ENCODE results near the gene GGA2. TPM values are rescaled to one million over a fixed set of nuclear protein-coding genes. Genes with fewer than 3 reads are reported as not detected.

GGA2 gene
- total RNA-seq, 1 donor from 2014 or later, result 52.1 TPM

DNA sequence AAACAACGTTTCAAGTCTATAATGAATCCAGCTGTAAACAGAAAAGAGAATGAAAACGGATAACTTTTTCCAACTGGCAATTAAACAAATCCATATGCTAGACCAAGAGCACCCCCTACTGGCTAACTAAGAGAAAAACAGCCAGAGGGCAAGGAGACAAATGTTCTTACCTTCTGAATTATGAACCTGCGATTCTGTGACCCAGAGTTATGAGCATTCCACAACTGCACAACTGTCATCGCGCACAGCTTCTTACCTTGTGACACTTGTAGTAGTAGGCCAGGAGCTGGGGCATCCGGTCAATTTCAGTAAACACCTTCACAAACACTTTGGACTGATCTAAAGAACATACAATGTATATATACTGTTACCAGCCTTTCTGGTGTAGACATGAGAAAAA, 75.9 kb downstream of the GGA2 start:
- intact Hi-C loops (cut with micrococcal nuclease), result loop anchor here (5.0 kb wide), 1 partner anchor 252 kb away; the partner anchor contains the start of gene SCNN1G
- peak; percentile 57 for ATAC-seq
- DNase-seq, result no peak

DNA sequence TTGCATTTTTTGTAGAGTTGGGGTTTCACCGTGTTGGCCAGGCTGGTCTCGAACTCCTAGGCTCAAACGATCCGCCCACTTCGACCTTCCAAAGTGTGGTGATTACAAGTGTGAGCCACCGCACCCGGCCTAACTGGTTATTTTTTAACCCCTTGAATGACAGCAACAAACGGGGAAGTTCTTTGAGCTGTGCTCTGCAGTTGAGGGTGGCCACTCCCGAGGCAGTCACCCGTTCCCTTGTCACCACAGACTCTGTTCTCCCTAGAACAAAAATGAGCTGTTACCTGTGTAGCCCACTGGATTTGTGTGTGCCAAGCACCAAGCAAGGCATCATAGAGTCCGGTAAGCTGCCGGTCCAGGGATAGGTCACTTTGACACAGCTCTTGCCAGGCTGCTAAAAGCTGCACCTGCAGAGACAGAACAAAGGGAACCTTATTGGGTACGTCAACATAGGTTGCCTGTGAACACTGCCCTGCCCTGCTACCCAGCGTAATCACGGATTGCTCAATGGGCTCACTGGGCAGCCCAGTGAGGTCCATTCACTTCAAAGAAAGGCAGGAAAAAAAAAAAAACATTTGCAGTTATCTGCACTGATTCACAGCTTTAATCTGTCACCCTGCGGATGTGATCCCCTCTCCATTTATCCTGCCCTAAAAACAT, 76.9 kb downstream of the GGA2 start:
- ATAC-seq, result no peak
- DNase-seq, result no peak
- intact Hi-C loops (cut with micrococcal nuclease), result loop anchor here (5.0 kb wide), 1 partner anchor 251 kb away; the partner anchor contains the start of gene SCNN1G

DNA sequence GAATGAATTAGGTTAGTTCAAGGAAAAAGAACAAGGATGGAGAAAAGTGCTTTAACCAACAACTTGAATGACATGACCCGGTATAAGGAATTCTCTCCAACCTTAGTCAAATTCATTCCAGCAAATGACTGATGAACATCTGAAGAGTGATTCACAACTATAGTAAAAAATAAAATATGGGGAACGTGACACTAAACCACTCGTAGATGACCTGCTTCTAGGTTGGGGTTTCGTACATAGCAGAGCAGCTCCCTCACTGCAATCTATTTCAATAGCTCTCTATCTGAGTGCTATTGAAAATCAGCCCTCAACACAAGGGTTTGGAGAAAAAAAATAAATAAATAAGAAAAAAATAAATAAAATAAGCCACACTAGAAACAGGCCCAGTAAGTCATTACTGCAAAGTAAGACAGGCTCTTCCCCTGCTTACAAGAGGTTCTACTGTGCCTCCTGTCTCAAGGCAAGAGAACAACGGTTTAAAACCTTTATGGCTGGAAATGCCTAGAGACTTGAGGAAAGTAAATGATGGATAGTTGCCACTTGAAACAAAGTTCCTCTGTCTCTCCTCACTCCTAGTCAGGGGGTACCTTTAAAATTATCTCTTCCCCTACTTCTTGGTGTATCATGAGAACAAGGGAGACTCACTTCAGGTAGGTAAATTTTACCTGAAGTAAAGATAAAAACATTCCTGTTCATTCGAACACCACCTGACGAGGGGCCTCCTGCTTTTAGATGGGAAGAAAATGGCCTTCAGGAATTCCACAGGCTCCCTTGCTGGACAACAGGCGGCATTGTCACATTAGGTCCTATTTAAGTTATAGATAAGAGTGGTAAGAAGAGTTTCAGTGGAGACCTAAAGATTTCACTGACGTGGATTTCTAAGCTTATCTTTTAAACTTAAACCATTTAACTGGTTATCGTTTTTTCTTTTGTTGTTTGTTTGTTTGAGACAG, 77.8 kb downstream of the GGA2 start:
- DNase-seq (no peak), ATAC-seq (no peak)
- intact Hi-C loops (cut with micrococcal nuclease), result loop anchor here (5.0 kb wide), 1 partner anchor 250 kb away; the partner anchor contains the start of gene SCNN1G

DNA sequence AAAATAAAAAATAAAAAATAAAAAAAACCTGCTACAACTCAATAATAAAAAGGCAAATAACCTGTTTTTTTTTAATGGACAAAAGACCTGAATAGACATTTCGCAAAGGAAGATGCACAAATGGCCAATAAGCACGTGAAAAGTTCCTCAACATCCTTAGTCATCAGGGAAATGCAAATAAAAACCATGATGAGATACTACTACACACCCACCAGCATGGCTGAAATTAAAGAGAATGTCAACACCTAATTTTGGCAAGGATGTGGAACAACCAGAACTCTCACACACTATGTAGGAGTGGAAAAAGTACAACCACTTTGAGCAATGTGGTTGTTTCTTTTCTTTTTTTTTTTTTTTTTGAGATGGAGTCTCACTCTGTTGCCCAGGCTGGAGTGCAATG, 81.9 kb downstream of the GGA2 start:
- DNase-seq (no peak), ATAC-seq (no peak)
- intact Hi-C loops (cut with micrococcal nuclease), result no loop called here

DNA sequence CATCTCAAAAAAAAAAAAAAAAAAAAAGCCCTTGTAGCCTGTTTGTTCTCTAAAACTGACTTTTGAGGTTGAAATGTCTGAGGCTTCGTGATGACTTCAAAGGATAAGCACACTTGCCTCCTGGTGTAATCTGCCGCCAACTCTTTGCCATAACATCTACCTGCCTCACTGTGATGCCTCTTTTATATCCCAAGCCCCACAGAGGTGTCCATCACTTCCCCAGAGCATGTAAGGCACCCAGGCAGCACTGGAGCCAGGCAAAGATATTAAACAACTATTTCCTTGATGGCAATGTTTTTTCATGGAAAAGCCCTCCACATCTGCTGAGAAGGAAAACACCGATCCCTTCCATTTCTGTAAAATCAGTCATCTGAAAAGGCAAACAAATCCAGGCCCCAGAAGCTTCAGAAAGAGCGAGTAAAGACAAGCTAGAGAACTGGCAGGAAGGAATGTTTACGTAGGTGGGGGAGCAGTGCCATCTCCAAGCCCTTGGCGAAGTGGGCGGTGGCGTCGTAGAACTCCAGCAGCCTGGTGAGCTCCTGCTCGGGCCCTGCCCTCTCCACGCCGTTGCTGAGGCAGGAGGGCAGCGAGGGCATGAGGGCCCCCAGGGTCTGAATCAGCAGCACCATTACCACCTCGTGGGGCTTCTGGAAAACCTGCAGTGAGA, 85.9 kb downstream of the GGA2 start:
- intact Hi-C loops (cut with micrococcal nuclease), result no loop called here
- ATAC-seq, result no peak

DNA sequence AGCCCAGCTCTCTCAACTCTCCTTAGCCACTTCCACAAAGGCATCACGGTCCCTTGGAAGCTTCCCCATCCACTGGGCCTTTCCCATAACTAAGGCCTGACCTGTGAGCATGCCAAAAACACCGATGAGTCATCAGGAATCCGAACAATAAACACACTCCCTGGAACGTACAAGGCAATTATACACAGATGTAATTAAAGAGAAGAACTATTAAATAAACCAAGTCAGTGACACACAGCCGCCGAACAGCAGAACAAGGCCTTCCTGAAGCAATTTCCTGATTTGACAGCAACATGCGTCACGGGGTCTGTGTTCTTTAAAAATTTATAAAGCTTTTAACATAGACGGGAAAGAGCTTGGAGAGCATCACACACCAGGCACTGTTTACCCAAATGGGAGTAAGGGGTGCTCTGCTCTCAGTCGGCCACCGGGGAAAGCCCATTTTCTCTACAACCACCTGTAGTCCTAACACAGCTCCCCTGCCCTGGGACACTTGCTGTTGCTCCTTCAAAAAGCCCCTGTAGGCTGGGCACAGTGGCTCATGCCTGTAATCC, 86.7 kb downstream of the GGA2 start:
- intact Hi-C loops (cut with micrococcal nuclease), result no loop called here
- ATAC-seq, result peak; percentile 97
- DNase-seq, result peak; percentile 43

More for the DNA sequence above, 85.9 kb downstream of the GGA2 start:
- DNase-seq, result no peak

DNA sequence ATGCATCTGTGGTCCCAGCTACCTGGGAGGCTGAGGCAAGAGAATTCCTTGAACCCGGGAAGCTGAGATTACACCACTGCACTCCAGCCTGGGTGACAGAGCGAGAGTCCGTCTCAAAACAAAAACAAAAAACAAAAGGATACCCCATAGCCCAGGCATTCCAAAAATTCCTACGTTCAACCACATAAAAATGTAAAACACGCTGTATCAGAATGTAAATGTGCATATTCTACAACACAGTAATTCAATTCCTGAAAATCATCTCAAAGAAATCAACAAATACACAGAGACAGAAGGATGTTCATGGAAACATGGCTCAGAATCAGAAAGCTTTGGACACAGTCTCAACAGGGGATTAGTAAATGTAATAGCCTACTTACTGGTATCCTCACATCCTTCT, 90.3 kb downstream of the GGA2 start:
- ATAC-seq, result no peak
- intact Hi-C loops (cut with micrococcal nuclease), result no loop called here
- DNase-seq, result no peak

DNA sequence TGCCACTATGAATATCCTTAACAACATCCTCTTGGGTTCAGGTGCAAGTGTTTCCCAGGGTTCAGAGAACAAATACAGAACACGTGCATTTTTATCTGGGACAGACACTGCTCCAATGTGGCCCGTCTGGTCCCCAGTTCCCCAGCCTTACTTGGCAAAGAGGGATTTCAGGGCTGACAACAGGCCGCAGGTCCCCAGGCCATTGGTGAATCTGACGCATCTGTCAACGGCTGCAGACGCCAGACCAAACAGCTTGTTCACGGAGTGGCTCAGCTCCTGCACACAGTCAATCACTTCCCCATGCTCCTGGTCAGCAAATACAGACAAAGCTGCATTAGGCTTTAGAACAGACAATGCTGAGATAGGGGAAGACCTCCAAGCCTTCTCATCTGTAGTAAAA, 93.5 kb downstream of the GGA2 start:
- DNase-seq, result no peak
- ATAC-seq, result no peak
- intact Hi-C loops (cut with micrococcal nuclease), result no loop called here

DNA sequence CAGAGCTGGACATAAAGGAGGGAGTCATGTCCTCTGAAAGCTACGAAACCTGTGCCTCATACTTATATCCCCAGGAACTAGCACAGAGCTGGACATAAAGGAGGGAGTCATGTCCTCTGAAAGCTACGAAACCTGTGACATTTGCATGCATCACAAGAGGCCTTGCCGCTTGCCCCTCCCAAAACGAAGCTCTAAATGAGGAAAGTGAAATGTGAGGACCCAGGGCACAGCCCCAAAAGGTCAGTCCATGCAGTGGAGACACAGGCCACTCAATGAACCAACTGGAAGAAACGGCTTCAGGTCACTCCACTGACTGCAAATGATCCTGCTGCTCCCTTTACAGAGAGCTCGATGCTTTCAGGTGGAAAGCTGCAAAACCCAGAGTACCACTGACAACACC, 95.6 kb downstream of the GGA2 start:
- no peak for ATAC-seq
- DNase-seq, result no peak
- intact Hi-C loops (cut with micrococcal nuclease), result no loop called here

Other genes starting within 250 kb of the GGA2 start
- gene SCNN1B, start 208.2 kb downstream of the GGA2 start, total RNA-seq, result 1.4 TPM
- 11.3 TPM for gene COG7, start 57.3 kb downstream of the GGA2 start, total RNA-seq
- 22.0 TPM for gene EARS2, start 46.9 kb upstream of the GGA2 start, total RNA-seq
- 73.8 TPM for gene UBFD1, start 47.2 kb upstream of the GGA2 start, total RNA-seq
- gene NDUFAB1, start 85.8 kb upstream of the GGA2 start, total RNA-seq, result 621 TPM
- gene PALB2, start 130.8 kb upstream of the GGA2 start, total RNA-seq, result 5.5 TPM
- gene DCTN5, start 131.0 kb upstream of the GGA2 start, total RNA-seq, result 37.6 TPM
- 0.52 TPM for gene PLK1, start 168.4 kb upstream of the GGA2 start, total RNA-seq
- not detected for gene ERN2, start 202.7 kb upstream of the GGA2 start, total RNA-seq
- not detected for gene CHP2, start 244.5 kb upstream of the GGA2 start, total RNA-seq